Chondrocyte (in vitro differentiated cells): ENCODE data around the gene INTS4. TPM values are rescaled to one million over a fixed set of nuclear protein-coding genes. Genes with fewer than 3 reads are reported as not detected.
"Not testable (repeated sequence)": the region's sequence is repeated elsewhere in the genome, so short reads cannot be mapped to it uniquely, and the experiment has no call there.

ENCODE experiments used
- DNase-seq: peaks from one replicate; pipeline ENCODE4 v3.0.0; 2021; ENCODE audit warnings: mixed read lengths, low spot score
- H3K27ac Mint-ChIP-seq: one replicate; pipeline ENCODE4 v1.8.0; 2021; ENCODE audit warnings: mild to moderate bottlenecking, moderate library complexity, mixed read lengths; ENCODE audit not compliant: unreplicated experiment
- H3K27me3 Mint-ChIP-seq: 2 replicates; pipeline ENCODE4 v1.8.0; 2021; ENCODE audit warnings: low read depth, mixed read lengths
- H3K36me3 Mint-ChIP-seq: 2 replicates; pipeline ENCODE4 v1.8.0; 2021; ENCODE audit warnings: low read depth, mixed read lengths
- H3K4me1 Mint-ChIP-seq: 2 replicates; pipeline ENCODE4 v1.8.0; 2021; ENCODE audit warnings: low read depth, mild to moderate bottlenecking, mixed read lengths
- H3K4me3 Mint-ChIP-seq: one replicate; pipeline ENCODE4 v1.8.0; 2021; ENCODE audit warnings: mild to moderate bottlenecking, moderate library complexity, mixed read lengths; ENCODE audit not compliant: unreplicated experiment
- H3K9me3 Mint-ChIP-seq: 2 replicates; pipeline ENCODE4 v1.8.0; 2021; ENCODE audit warnings: low read depth, mixed read lengths
- total RNA-seq: library from RNA; stranded (reverse); gene quantifications from 3 replicates; pipeline ENCODE4 v1.2.1, GENCODE V29; 2021
- TF ChIP-seq, protein P1 (sequence below): fragments of 200-600 bp; sonication (generic); IDR thresholded peaks from 2 replicates; pipeline ENCODE4 v1.5.0; 2021; ENCODE audit warnings: antibody characterized with exemption, mild to moderate bottlenecking, moderate library complexity

INTS4 gene
- total RNA-seq, 1 donor from 2014 or later: 26.9 TPM

DNA sequence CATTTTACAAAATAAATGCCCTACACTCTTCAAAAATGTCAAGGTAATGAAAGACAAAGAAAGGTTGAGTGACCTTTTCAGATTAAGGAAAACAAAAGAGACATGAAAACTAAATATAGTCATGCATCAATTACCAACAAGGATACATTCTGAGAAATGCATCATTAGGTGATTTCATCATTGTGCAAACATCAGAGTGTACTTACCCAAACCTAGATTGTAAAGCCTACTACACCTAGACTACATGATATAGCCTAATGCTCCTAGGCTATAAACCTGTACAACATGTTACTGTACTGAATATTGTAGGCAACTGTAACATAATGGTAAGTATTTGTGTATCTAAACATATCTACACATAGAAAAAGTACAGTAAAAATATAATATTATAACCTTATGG lies 26.7 kb downstream of the INTS4 start:
- Mint-ChIP-seq H3K9me3 (no peaks in the 10 kb centered on the region), H3K27ac (no peak overlapping the region), H3K4me1 (no peaks in the 10 kb centered on the region), H3K4me3 (no peak overlapping the region), H3K27me3 (no peaks in the 10 kb centered on the region), H3K36me3 (peaks cover 12% of the 10 kb centered on the region)
- TF ChIP-seq, protein P1, sequence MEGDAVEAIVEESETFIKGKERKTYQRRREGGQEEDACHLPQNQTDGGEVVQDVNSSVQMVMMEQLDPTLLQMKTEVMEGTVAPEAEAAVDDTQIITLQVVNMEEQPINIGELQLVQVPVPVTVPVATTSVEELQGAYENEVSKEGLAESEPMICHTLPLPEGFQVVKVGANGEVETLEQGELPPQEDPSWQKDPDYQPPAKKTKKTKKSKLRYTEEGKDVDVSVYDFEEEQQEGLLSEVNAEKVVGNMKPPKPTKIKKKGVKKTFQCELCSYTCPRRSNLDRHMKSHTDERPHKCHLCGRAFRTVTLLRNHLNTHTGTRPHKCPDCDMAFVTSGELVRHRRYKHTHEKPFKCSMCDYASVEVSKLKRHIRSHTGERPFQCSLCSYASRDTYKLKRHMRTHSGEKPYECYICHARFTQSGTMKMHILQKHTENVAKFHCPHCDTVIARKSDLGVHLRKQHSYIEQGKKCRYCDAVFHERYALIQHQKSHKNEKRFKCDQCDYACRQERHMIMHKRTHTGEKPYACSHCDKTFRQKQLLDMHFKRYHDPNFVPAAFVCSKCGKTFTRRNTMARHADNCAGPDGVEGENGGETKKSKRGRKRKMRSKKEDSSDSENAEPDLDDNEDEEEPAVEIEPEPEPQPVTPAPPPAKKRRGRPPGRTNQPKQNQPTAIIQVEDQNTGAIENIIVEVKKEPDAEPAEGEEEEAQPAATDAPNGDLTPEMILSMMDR: no peak
- DNase-seq: no peak

DNA sequence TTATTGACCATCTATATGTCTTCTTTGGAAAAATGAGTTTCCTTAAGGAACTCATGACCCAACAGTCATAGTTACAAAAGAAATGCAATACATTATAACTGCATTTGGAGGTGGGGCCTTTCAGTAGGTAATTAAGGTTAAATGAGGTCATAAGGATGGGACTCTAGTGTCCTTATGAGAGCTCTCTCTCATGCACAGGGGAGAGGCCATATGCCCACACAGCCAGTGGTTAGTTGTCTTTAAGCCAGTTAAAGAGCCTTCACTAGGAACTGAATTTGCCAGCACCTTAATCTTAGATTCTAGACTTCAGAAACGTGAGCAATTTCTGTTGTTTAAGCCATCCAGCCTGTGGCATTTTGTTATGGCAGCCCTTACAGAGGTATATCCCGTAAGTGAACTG lies 27.3 kb downstream of the INTS4 start:
- Mint-ChIP-seq H3K4me3 (no peak overlapping the region), H3K4me1 (no peaks in the 10 kb centered on the region), H3K27ac (no peak overlapping the region), H3K9me3 (no peaks in the 10 kb centered on the region), H3K36me3 (peaks cover 12% of the 10 kb centered on the region), H3K27me3 (no peaks in the 10 kb centered on the region)
- TF ChIP-seq, protein P1: no peak
- DNase-seq: no peak

DNA sequence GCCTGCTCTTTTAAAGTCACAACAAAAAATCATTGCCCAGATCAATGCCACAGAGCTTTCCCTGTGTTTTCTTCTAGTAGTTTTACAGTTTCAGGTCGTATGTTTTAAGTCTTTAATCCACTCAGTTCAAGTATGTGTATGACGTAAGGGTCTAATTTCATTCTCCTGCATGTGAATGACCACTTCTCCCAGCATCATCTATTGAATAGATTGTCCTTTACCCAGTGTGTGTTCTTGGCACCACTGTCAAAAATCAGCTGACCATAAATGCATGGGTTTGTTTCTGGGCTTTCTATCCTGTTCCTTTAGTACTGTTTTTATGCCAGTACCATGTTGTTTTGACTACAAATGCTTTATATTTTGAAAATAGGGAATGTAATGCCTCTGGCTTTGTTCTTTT lies 28.1 kb downstream of the INTS4 start:
- no peaks in the 10 kb centered on the region for H3K27me3 Mint-ChIP-seq
- TF ChIP-seq, protein P1: no peak

DNA sequence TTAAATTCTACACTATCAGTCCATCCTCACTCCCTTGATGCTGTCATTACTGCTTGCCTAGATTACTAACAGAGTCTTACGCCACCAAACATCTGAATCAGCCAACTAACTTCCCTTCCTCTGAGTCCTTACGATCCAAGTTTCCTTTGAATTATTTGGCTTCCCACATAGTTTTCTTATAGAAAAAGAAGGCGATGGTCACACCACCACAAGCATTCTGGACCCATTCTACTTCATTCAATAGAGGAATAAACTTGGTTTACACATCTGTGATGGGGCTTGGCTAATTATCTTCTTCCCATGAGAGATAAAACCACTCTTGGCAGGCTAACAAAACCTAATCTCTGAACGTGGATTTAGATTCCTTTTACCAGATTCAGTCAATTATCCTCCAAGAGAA lies 35.0 kb downstream of the INTS4 start:
- TF ChIP-seq, protein P1: no peak
- Mint-ChIP-seq H3K36me3 (peaks cover 8% of the 10 kb centered on the region), H3K4me1 (no peaks in the 10 kb centered on the region), H3K9me3 (no peaks in the 10 kb centered on the region), H3K27ac (no peak overlapping the region), H3K4me3 (no peak overlapping the region), H3K27me3 (no peaks in the 10 kb centered on the region)
- no peak for DNase-seq

More for the DNA sequence above, 28.1 kb downstream of the INTS4 start:
- Mint-ChIP-seq H3K4me3 (no peak overlapping the region), H3K36me3 (peaks cover 11% of the 10 kb centered on the region), H3K4me1 (no peaks in the 10 kb centered on the region), H3K27ac (no peak overlapping the region), H3K9me3 (no peaks in the 10 kb centered on the region)
- no peak for DNase-seq

DNA sequence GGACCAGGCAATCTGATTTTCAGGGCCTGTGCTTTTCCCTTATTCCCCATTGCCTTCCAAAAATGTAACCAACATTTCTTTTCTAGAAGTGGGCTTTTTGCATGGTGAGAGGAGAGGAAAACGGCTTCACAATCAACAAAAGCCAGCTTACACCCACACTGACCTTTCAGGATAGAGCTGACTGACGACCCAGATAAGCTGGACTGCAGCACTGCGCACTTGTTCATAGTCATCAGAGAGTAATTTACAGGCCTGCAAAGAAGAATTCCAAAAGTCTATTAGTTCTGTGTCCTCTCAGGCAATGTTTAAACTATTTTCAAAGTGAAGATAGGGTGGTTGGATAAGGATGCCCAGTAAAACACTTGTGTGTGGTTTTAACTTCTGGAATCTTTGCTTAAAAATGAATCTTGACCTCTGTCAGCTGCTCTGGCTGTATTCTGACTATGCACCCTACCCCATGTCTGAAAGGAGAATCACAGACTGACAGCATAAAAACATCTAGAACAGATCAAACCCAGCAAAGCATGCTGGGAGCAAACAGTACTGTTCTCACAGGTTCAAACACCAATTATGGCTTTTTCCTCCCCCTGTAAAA lies 35.8 kb downstream of the INTS4 start:
- H3K4me1 Mint-ChIP-seq, H3K9me3 Mint-ChIP-seq, H3K27me3 Mint-ChIP-seq, H3K27ac Mint-ChIP-seq, H3K4me3 Mint-ChIP-seq, DNase-seq: not testable (repeated sequence)
- peaks cover 12% of the 10 kb centered on the region for H3K36me3 Mint-ChIP-seq

DNA sequence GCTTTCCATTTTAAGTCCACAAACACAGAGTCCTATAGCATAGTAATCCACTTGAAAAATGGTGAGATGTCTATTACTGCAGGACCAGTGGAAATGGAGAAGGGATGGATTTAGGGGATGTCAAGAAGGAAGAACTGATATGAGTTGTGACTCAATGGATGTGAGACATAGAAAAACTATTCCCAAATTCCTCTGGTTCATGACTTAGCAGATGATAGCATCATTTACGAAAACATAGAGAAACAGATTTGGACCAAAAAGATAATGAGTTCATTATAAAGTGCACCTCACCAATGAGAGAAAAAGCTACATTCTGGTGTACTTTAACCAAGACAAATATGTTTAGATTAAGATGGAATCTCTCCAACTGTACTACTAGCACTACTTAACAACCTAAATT lies 51.2 kb downstream of the INTS4 start:
- not testable (repeated sequence) for H3K4me3 Mint-ChIP-seq, DNase-seq, H3K27ac Mint-ChIP-seq, H3K36me3 Mint-ChIP-seq, H3K27me3 Mint-ChIP-seq, H3K4me1 Mint-ChIP-seq, H3K9me3 Mint-ChIP-seq

DNA sequence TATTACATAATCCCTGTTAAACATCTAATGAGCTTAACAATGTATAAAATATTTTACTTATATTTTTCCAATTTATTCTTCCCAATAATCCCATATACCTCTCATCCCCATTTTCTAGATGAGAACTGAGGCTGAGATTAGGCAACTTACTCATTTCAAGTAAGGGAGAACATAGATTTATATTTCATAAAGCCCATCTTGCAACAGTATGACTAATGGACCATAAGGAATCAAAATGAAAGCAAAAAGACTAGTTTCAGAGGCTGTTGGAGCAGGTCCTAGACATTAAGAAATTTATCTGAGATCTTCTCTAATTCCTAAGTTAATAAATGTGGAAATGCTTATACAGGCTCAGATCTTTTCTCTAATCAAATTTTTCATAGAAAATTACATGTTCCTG lies 52.0 kb downstream of the INTS4 start:
- DNase-seq, H3K27me3 Mint-ChIP-seq, H3K36me3 Mint-ChIP-seq, H3K4me3 Mint-ChIP-seq, H3K9me3 Mint-ChIP-seq, H3K4me1 Mint-ChIP-seq, H3K27ac Mint-ChIP-seq: not testable (repeated sequence)

DNA sequence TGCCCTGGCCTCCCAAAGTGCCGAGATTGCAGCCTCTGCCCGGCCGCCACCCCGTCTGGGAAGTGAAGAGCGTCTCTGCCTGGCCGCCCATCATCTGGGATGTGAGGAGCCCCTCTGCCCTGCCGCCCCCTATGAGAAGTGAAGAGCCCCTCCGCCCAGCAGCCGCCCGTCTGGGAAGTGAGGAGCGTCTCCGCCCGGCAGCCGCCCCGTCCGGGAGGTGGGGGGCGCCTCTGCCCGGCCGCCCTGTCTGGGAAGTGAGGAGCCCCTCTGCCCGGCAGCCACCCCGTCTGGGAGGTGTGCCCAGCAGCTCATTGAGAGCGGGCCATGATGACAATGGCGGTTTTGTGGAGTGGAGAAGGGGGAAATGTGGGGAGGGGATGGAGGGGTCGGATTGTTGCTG lies 60.9 kb downstream of the INTS4 start:
- DNase-seq, H3K9me3 Mint-ChIP-seq, H3K27me3 Mint-ChIP-seq, H3K27ac Mint-ChIP-seq, H3K4me1 Mint-ChIP-seq, H3K4me3 Mint-ChIP-seq: not testable (repeated sequence)
- peaks cover 21% of the 10 kb centered on the region for H3K36me3 Mint-ChIP-seq

DNA sequence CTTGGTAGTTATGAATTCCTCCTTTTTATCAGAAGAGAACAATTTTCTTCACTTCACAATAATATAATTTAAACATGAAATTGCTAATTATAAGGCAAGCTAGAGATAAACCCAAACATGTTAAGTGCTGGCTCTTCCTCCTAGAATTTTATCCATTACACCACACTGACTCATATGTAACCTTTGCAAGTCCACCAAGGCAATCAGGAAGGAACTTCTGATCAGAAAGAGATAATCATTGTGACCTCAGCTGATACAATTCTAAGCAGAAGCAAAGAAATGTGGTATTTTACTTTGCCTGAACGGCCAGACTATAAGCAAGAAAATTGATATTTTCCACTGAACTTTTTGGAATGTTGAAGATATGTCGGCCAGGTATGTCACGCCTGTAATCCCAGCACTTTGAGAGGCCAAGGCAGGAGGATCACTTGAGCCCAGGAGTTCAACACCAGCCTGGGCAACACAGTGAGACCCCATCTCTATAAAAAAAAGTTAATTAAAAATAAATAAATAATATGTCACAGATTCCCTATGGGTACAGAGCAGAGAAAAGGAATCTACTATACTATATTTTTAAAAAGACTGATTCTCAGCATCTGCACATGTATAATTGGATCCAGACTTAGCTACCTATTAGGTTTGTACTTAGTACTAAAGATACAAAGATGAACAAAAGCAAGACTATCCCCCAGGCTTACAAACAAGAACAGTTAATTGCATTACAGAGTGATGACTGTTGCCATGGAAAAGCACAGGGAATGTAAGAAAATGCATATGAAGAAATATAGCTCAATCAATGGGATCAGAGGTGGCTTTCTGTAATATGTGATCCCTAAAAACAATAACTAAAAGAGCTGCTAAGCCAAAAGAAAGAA lies 63.9 kb downstream of the INTS4 start:
- not testable (repeated sequence) for H3K27ac Mint-ChIP-seq, H3K9me3 Mint-ChIP-seq, H3K4me3 Mint-ChIP-seq, H3K4me1 Mint-ChIP-seq, DNase-seq, H3K27me3 Mint-ChIP-seq
- H3K36me3 Mint-ChIP-seq: peaks cover 25% of the 10 kb centered on the region
